Measurements from ENCODE around the gene PACS1. TPM values are rescaled to one million over a fixed set of nuclear protein-coding genes. Genes with fewer than 3 reads are reported as not detected.
A peak's percentile ranks its signal among the peaks of the same experiment; 100 is the strongest.
"Not testable (repeated sequence)": the region's sequence is repeated elsewhere in the genome, so short reads cannot be mapped to it uniquely, and the experiment has no call there.

The PACS1 gene
- total RNA-seq, 1 experiment from 2014 or later: 17.8 TPM

DNA sequence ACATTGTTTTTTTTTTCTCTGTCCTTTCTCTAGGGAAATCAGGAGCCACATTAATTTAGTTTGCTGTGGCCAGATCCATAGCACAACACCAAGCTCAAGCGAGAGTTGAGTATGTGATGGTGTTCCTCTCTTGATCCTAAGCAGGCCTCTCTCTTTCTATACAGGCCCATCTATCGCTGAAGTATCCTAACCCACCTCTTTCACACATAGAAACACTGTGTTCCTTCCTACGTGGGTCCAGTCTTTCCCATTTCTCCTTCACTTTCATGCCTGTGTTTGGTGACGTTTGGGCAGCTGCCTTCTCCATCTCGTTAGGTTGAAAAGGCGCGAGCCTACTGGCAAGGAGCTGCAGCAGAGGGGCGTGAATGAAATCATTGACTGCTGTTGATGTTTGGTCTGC is 2.4 kb downstream of the PACS1 start:
- DNase-seq (ENCODE audit: low read depth): no peak

DNA sequence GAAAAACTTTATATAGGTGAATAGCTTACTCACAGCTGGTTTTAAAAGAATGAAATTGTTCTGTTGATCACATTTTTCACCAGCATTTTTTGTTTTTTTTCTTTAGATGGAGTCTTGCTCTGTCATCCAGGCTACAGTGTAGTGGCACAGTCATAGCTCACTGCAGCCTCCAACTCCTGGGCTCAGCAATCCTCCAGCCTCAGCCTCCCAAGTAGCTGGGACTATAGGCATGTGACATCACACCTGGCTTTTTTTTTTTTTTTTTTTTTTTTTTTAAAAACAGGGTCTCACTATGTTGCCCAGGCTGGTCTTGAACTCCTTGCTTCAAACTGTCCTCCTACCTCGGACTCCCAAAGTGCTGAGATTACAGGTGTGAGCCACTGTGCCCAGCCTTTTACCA is 3.6 kb downstream of the PACS1 start:
- no peak for DNase-seq (ENCODE audit: low read depth)

DNA sequence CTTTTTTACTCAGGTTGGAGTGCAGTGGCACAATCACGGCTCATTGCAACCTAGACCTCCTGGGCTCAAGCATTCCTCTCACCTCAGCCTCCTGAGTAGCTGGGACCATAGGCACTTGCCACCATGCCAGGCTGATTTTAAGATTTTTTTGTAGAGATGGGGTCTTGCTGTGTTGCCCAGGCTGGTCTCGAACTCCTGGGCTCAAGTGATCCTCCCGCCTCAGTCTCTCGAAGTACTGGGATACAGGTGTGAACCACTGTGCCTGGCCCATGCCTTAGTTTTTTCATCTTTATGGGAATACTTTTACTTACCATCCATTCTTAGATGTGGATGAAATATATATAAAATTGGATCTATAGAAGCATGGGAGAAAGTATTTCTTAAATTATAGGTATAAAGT is 5.2 kb downstream of the PACS1 start:
- DNase-seq (ENCODE audit: low read depth): no peak

DNA sequence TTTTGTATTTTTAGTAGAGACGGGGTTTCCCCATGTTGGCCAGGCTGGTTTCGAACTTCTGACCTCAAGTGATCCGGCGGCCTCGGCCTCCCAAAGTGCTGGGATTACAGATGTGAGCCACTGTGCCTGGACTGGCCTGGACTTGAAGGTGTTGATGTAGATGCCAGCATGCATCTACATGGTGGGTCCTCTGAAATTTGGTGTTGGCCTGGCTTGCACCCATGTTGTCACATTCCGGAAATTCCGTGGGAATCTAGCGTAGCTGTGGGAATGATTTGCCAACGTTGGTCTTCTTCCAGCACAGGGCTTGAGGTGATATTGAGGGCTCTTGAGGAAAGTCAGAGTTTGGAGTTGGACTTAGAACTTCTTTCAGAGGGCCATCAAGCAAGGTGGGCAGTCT is 6.5 kb downstream of the PACS1 start:
- DNase-seq (ENCODE audit: low read depth): no peak

DNA sequence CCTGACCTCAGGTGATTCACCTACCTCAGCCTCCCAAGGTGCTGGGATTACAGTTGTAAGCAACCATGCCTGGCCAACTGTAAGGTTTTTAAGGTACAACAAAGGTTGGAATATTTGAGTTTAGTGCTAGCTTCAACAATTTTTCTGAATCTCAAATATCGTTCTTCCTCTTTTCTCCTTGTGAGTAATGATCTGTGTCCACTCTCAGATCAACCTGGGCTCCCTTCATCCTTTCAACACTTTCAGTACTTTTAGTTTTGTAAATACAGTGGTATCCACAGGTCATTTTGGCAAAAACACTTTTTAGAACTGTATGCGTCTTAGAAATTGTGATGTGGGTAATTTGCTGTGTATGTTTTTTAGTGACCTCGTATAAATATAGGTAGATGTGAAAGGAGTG is 7.9 kb downstream of the PACS1 start:
- no peak for DNase-seq (ENCODE audit: low read depth)

DNA sequence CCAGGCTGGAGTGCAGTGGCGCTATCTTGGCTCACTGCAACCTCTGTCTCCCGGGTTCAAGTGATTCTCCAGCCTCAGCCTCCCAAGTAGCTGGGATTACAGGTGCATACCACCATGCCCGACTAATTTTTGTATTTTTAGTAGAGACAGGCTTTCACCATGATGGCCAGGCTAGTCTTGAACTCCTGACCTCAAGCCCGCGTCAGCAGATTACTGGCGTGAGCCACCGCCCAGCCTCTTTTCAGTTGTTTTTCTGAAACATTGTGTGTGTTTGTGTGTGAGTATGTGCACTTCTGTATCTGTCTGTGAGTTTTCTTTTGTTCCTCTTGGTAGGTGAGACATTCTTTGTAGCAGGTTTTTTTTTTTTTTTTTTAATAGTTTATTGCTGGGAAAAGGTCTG is 8.9 kb downstream of the PACS1 start:
- DNase-seq (ENCODE audit: low read depth): not testable (repeated sequence)

DNA sequence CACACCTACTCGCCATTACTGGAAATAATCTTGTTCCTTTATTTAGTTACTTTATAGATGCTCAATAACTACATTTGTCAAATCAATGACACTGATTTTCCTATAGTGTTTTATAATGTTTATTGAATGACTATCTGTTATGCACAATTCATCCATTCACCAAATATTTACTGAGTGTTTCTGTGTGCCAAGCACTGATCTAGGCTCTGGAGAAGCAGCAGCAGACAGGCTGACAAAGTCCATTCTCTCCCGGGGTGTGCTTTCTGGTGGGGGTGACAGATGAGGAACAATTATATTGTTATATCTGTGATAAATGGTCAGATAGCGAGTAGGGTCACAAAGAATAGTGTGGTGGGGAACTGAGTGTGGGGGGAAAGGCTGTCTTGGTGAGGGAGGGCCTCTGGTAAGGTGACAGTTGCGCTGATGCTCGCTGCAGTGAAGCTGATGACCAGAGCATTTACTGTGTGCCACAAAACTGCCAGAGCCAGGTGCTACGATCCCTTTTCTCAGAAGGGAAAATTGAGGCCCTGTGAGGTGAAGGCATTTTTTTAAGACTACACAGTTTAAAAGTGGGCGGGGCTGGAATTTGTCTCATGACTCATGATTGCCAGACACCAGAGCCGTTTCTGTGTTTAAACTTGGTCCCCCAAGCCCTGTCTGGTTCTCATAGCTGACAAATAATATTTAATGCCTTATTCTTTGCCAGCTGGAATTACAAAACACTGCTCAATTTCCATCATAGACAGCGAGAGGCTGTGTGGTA is 10.2 kb downstream of the PACS1 start:
- DNase-seq (ENCODE audit: low read depth): peak; percentile 68

DNA sequence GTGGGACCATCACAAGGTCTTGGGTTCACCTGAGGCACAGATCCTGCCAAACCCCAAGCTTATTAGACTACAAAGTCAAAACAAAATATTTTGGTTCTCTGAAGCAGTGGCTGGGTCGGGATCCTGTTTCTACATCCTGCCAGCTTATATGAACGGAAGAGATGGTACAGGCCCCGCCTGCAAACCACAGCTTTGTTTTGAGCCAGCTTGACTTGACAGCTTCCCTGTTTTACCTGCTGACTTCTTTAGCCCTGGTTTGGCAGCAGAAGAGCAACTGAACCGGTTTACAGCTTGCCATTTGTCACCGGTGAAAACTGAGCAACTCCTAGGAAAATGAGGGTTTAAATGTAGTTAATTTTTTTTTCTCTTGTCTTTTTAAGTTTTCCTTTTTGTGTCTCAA is 11.4 kb downstream of the PACS1 start:
- peak; percentile 58 for DNase-seq (ENCODE audit: low read depth)

DNA sequence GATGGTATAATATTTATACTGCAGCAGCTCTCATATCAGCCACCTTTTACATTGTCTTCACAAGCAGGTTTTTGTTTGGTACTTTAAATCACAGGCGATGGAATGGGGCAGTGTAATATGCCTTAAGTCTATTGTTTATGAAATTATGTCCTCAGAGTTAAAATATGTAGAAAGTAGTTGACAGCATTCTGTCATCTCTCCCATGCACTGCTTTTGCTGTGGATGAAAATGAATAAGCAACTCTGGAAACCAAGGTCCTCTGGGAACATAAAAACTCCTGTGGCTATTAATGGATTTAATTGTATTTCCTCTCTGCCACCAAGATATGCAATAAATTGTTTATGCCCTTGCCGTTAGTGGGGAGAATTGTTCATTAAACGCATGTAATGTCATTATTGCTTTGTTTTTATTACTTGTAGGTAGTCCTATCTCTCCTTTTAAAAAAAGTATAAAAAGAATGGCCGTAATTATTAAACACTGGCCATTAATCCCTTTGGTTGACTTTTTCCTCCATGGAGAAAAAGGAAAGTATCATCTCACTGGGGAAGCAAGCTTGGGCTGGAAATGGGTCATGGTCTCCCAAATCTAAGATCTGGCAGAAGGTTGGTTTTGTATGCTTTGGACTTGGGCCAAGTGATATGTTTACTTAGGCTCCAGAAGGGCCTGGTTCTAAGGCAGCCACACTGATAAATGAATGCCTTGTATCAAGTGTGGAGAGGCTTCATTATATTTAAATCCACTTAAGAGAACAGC is 13.1 kb downstream of the PACS1 start:
- no peak for DNase-seq (ENCODE audit: low read depth)

DNA sequence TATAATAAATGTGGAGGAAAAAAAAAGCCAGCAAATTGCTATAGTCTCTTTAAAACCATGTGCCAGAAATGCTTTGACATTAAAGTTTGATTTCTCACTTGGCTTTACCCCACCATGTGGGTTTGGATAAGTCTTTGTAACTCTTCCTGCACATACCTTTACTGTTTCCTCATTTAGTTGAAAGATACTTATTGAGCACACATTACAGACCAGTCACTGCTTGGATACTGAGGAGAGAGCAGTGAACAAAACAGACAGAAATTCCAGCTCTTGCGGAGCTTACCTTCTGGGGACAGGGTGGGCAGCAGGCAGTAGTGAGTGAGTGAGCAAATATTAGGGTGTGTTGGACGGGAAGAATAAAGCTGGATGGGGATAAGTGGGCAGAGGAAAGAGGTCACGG is 13.7 kb downstream of the PACS1 start:
- DNase-seq (ENCODE audit: low read depth): no peak

DNA sequence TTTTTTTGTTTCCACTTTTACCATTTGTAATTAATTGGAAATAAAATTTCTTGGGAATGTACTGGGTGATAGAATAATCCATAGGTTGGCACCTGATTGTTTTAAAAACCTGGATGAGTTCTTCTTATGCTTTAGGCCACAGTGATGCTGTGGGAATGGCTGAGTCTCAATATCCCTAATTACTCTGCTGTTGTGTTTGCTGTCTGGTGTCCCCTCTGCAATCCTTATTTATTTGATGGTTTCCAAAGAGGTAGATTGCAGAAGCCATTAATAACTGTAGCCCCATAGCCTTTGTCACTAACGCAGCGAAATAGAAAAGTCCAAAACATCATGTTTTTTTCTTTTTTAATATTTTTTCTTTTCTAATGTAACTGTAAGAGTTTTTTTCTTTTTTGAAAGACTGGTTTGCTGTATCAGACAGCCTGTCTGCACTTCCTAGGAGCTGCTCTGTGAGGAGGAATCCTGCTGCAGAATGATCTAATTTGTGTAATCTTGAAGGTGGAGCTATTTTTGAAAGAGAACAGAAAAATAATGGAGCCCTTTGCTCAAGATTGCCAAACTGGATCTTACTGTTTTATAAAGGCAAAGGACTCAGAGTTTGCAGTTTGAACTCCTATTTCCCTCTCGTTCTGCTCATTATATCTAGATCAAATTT is 14.9 kb downstream of the PACS1 start:
- no peak for DNase-seq (ENCODE audit: low read depth)

DNA sequence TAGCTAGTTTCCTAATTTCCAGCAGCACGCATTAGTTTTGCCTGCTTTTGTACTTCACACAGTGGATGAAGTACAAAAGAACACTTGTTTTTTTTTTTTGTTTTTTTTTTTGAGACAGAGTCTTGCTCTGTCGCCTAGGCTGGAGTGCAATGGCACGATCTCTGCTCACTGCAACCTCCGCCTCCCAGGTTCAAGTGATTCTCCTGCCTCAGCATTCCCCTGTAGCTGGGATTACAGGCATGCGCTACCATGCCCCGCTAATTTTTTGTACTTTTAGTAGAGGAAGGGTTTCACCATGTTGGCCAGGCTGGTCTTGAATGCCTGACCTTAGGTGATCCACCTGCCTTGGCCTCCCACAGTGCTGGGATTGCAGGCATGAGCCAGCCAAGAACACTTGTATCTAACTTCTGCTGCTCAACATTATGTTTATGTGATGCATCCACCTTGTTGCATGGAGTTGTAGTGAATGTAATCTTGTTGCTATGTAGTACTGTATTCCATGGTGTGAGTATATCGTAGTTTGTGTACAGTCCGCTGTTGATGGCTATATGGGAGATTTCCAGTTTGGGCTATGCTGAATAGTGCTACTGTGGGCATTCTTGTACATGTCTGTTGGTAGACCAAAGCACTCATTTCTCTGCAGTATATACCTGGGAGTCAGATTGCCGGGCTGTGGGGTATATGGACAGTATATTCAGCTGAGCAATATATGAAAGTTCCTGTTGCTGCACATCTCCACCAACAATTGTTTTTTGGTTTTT is 17.3 kb downstream of the PACS1 start:
- no peak for DNase-seq (ENCODE audit: low read depth)

DNA sequence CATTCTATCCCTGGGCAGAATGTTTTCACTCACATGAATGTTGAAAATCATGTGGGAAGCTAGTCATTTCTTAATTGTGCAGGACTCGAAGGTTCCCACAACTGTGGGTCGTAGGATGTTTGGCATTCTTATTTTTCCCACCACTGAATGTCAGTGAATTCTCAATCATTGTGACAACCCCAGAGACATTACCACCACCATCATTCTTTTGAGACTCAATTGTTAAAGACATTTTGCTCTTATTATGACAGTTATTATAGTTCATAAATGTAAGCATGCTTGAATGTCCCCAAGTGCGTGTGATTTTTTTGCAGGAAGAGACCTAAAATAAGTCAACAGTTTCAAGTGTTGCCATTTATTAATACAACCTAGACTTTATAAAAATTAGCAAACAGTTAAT is 19.0 kb downstream of the PACS1 start:
- no peak for DNase-seq (ENCODE audit: low read depth)

DNA sequence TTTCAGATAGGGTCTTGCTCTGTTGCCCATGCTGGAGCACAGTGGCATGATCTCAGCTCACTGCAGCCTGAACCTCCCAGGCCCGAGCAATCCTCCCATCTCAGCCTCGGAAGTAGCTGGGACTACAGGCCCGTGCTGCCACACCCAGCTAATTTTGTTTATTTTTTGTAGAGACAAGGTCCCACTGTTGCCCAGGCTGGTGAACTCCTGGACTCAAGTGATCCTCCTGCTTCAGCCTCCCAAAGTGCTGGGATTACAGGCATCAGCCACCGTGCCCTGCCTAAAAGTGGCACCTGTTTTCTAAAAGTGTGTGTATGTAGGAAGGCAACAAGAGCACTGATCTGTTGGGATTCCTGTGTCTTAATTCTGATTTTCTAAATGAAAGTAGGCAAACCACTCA is 20.2 kb downstream of the PACS1 start:
- DNase-seq (ENCODE audit: low read depth): no peak

DNA sequence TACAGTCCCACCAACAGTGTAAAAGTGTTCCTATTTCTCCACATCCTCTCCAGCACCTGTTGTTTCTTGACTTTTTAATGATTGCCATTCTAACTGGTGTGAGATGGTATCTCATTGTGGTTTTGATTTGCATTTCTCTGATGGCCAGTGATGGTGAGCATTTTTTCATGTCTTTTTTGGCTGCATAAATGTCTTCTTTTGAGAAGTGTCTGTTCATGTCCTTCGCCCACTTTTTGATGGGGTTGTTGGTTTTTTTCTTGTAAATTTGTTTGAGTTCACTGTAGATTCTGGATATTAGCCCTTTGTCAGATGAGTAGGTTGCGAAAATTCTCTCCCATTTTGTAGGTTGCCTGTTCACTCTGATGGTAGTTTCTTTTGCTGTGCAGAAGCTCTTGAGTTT is 22.1 kb downstream of the PACS1 start:
- not testable (repeated sequence) for DNase-seq (ENCODE audit: low read depth)

DNA sequence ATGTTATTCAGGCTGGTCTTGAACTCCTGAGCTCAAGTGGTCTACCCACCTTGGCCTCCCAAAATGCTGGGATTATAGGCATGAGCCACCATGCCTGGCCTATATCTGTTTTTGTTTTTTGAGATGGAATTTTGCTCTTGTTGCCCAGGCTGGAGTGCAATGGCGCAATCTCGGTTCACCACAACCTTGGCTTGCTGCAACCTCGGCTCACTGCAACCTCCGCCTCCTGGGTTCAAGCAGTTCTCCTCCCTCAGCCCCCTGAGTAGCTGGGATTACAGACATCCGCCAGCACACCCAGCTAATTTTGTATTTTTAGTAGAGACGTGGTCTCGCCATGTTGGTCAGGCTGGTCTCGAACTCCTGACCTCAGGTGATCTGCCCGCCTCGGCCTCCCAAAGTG is 29.7 kb downstream of the PACS1 start:
- DNase-seq (ENCODE audit: low read depth): not testable (repeated sequence)

DNA sequence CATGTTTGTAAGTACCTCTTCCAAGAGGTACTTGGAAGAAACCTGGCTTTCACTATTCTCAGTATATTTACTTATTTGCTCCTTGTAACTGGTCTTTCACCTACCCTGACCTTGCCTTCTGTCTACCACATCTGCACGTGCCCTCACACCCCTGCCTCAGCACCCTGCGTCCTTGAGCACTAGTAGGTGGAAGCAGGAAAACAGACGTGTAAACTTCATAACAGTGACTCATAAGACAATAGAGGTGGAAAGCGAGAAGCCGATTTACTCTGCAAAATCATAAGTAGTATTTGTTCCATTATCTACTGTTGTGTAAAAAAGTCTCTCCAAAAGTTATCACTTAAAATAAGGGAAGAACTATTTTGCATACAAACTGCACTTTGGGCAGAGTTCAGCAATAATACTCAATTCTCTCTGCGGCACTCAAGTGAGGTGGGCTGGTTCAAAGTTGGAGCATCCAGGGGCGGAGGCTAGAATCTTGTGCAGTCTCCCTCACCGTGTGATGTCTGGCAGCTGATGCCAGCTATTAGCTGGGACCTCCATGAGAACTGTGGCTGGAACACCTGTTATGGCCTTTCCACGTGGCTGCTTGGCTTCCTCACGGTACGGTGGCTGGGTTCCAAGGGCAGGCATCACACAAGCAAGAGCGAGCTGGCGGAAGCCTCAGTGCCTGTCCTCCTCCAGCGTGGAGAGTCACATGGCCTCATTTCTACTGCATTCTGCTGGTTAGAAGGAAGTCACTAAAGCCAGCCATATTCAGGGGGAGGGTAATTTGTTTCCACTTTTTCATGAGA is 30.4 kb downstream of the PACS1 start:
- no peak for DNase-seq (ENCODE audit: low read depth)

DNA sequence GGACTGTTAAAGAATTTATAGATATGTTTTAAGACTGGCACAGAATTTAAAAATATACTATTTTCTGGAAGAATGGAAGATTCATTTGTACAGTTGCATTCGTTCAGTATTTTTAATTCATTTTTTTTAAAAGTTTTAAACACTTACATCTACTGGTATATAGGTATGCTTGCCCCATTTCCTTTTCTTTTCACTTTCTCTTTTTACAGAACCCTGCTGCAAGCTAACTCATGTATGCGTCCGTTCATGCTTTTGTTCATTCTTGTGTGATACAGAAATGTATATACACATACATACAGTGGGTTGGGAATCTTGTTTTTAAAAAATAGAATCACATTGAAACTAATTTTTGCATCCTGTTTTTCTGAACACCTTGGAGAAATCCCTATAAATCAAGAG is 31.0 kb downstream of the PACS1 start:
- DNase-seq (ENCODE audit: low read depth): no peak

DNA sequence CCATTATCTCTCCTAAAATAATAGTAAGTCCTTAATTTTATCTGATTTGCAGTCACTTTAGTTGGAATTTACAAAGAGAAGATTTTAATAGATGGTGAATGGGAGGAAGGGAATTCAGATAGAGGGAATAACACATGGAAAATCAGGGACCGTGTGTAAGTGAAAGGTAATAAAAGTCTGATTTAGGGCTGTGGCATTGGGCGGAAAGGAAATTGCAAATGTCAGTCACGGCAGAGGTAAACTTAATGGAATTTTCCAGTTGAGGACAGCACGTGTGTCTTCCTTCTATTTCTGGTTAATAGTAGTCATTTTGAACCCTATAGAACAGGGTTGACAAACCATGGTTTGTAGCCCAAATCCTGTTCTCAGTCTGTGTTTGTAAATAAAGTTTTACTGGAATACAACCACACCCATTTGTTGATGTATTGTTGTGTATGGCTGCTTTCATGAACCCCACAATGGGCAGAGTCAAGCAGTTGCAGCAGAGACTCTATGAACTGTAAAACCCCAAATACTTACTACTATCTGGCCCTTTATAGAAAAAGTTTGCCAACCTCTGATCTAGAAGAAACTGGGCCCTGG is 34.1 kb downstream of the PACS1 start:
- DNase-seq (ENCODE audit: low read depth): no peak

DNA sequence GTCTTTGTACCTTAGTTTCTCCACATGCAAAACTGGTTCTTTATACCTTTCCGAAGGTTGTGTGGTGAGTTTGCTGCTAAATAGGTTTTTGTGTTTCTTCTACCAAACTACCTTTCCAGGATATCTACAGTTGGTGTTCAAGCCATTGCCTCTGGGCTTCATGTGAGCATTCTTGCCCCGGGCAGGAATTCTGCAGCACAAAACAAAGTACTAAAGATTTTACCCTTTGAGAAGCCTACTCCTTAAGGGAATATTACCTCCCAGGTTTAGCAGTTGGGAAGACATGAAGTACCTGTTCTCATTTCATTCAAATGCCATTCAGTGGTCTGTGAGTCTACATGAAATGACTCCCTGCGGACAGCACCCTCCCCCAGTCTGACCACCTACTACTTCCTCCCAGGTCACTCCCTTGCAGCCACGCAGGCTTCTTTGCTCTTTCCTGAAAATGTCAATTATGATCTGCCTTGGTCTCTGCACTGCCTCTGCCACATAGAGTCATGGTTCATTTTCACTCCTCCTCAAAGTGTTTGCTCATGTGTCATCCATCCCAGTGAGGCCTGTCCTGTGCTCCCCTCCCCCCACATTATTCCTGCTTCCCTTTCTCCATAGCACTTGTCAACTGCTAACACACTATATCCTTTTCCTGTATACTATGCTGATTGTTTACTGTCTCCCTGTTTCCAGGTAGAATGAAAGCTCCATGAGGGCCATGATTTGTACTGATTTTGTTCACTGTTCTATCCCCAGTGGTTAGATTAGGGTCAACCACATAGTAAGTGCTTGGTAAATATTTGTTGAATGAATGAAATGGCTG is 36.9 kb downstream of the PACS1 start:
- DNase-seq (ENCODE audit: low read depth): peak; percentile 82

Measured in HT1080 (cell line).